Natural killer cell (primary cell): ENCODE data around the gene TMSB4X. TPM values are rescaled to one million over a fixed set of nuclear protein-coding genes. Genes with fewer than 3 reads are reported as not detected.

Experiments
- ATAC-seq, 3 donors: fragments of 150-1000 bp in 2 of 3; fragments of 200-7000 bp in 1 of 3; cut with Tn5 transposase; 1 replicate in 1 of 3; 2 replicates in 2 of 3; pipeline ENCODE4 v1.10.0; 2021; ENCODE audit warnings: mild to moderate bottlenecking in 2 of 3, moderate library complexity in 2 of 3
- DNase-seq, 2 donors: peaks; one replicate each; pipeline versions ENCODE4 v3.0.0 to v3.0.0-alpha.2; 2013 to 2021; ENCODE audit warnings: mixed read lengths in 1 of 2
- H3K27ac ChIP-seq: one replicate; pipeline ENCODE4 v1.5.1; 2013; ENCODE audit warnings: mild to moderate bottlenecking, low read length
- H3K27me3 ChIP-seq: one replicate; pipeline ENCODE4 v1.6.1; 2013; ENCODE audit warnings: low read length; ENCODE audit not compliant: control insufficient read depth, insufficient read depth
- H3K36me3 ChIP-seq: one replicate; pipeline ENCODE4 v1.6.1; 2013; ENCODE audit warnings: low read length; ENCODE audit not compliant: control insufficient read depth, insufficient read depth
- H3K4me1 ChIP-seq: one replicate; pipeline ENCODE4 v1.6.1; 2013; ENCODE audit warnings: low read length; ENCODE audit not compliant: control insufficient read depth, insufficient read depth
- H3K4me3 ChIP-seq: one replicate; pipeline ENCODE4 v1.5.1; 2013; ENCODE audit warnings: low read length
- H3K9me3 ChIP-seq: one replicate; pipeline ENCODE4 v1.6.1; 2013; ENCODE audit warnings: low read length; ENCODE audit not compliant: control insufficient read depth, insufficient read depth
- H3K27ac Mint-ChIP-seq, 2 donors: one replicate each; pipeline ENCODE4 v1.8.0; 2022; ENCODE audit warnings: mild to moderate bottlenecking in 2 of 2, mixed read lengths in 2 of 2, moderate library complexity in 1 of 2
- H3K27me3 Mint-ChIP-seq, 2 donors: one replicate each; pipeline ENCODE4 v1.8.0; 2022; ENCODE audit warnings: low read depth in 2 of 2, mixed read lengths in 2 of 2
- H3K36me3 Mint-ChIP-seq: one replicate; pipeline ENCODE4 v1.8.0; 2022; ENCODE audit warnings: mixed read lengths
- H3K4me1 Mint-ChIP-seq, 2 donors: one replicate each; pipeline ENCODE4 v1.8.0; 2022; ENCODE audit warnings: mixed read lengths in 2 of 2
- H3K4me3 Mint-ChIP-seq: one replicate; pipeline ENCODE4 v1.8.0; 2022; ENCODE audit warnings: mild to moderate bottlenecking, moderate library complexity, mixed read lengths
- H3K9me3 Mint-ChIP-seq, 2 donors: one replicate each; pipeline ENCODE4 v1.8.0; 2022; ENCODE audit warnings: mixed read lengths in 2 of 2
- WGBS: methylation state at CpG from one replicate; pipeline ENCODE4 v1.1.7; 2013; ENCODE audit warnings: missing lambda C conversion rate; ENCODE audit not compliant: insufficient coverage; 5-methylcytosine and 5-hydroxymethylcytosine counted together
- intact Hi-C: fragments of 100-400 bp; cut with micrococcal nuclease; formaldehyde crosslinking; loops from one replicate; pipeline ENCODE4 v1.14.2; 2022
- total RNA-seq, 4 donors: library from RNA; stranded (reverse); fragments of 120-200 nt in 1 of 4; gene quantifications; one replicate each; pipeline versions ENCODE4 v1.2.3 to v1.2.4, GENCODE V29; 2013 to 2022
- TF ChIP-seq, protein P1 (sequence below): fragments of 200-600 bp; IDR thresholded peaks from one replicate; pipeline ENCODE4 v1.8.0; 2022; ENCODE audit warnings: antibody characterized with exemption

The TMSB4X gene
- total RNA-seq, 3 donors from 2014 or later (not counting 1 experiment from before 2014, with no cell fraction given) = 5,049 to 6,005 (median 5,892) TPM

DNA sequence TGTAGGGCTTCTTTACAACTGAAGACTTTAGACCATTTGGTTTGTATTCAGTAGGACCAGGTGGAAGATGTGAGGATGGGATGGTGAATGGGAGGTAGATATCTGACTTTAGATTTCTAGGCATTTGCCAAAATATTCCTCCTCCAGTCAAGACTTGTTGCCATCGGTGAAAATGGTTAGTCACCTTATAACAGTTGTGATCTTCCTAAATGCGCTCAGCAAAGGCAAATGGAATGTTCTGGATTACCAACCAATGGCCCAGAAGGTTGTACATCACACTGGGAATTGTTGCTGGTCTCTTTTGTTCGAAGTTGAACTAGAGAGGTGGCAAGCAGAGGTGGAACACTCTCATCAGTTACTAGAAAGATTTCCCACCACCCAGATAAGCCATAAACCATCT is 33.9 kb downstream of the TMSB4X start:
- 96% methylated on average over 2 of the region's 3 CpGs for WGBS
- intact Hi-C loops = no loop called here
- TF ChIP-seq, protein P1, sequence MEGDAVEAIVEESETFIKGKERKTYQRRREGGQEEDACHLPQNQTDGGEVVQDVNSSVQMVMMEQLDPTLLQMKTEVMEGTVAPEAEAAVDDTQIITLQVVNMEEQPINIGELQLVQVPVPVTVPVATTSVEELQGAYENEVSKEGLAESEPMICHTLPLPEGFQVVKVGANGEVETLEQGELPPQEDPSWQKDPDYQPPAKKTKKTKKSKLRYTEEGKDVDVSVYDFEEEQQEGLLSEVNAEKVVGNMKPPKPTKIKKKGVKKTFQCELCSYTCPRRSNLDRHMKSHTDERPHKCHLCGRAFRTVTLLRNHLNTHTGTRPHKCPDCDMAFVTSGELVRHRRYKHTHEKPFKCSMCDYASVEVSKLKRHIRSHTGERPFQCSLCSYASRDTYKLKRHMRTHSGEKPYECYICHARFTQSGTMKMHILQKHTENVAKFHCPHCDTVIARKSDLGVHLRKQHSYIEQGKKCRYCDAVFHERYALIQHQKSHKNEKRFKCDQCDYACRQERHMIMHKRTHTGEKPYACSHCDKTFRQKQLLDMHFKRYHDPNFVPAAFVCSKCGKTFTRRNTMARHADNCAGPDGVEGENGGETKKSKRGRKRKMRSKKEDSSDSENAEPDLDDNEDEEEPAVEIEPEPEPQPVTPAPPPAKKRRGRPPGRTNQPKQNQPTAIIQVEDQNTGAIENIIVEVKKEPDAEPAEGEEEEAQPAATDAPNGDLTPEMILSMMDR = no peak
- no peaks in the 10 kb centered on the region for H3K36me3 Mint-ChIP-seq
- Histone ChIP-seq H3K4me1 (peaks cover 19% of the 10 kb centered on the region), H3K9me3 (no peaks in the 10 kb centered on the region), H3K27ac (no peak overlapping the region), H3K36me3 (no peaks in the 10 kb centered on the region), H3K4me3 (no peak overlapping the region), H3K27me3 (no peaks in the 10 kb centered on the region)
- peaks cover 0 to 41% of the 10 kb centered on the region in 2 donors for H3K27me3 Mint-ChIP-seq
- H3K27ac Mint-ChIP-seq = no peak overlapping the region
- H3K4me3 Mint-ChIP-seq = no peak overlapping the region
- peaks cover 13 to 16% of the 10 kb centered on the region in 2 donors for H3K4me1 Mint-ChIP-seq
- no peak for DNase-seq
- H3K9me3 Mint-ChIP-seq = no peaks in the 10 kb centered on the region
- ATAC-seq = no peak

DNA sequence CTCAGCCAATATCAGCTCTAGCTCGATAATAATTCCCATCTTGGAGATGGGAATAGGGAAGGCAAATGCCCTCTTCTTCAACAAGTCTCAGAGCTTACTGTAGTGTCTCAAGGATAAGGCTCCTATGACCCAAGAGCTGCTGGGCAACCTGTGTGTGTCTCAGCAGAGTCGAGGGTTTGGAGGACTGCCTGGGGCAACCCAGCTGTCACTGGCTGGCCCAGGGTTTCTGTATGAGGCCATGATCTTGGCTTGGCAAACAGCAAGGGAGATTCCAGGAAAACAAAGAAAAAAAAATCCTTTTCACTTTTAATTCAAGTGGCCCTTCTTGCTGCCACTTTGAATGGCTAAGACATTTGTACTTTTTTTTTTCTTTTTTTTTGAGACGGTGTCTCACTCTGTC is 34.4 kb downstream of the TMSB4X start:
- Mint-ChIP-seq H3K27me3 (peaks cover 0 to 41% of the 10 kb centered on the region in 2 donors), H3K36me3 (no peaks in the 10 kb centered on the region), H3K4me3 (no peak overlapping the region), H3K4me1 (peaks cover 13 to 16% of the 10 kb centered on the region in 2 donors), H3K9me3 (no peaks in the 10 kb centered on the region), H3K27ac (no peak overlapping the region)
- Histone ChIP-seq H3K27me3 (no peaks in the 10 kb centered on the region), H3K36me3 (no peaks in the 10 kb centered on the region), H3K9me3 (no peaks in the 10 kb centered on the region), H3K4me1 (peaks cover 19% of the 10 kb centered on the region), H3K4me3 (no peak overlapping the region), H3K27ac (no peak overlapping the region)
- intact Hi-C loops = no loop called here
- DNase-seq (no peak), ATAC-seq (no peak)
- 74% methylated on average over 2 of the region's 3 CpGs for WGBS
- TF ChIP-seq, protein P1 = no peak

DNA sequence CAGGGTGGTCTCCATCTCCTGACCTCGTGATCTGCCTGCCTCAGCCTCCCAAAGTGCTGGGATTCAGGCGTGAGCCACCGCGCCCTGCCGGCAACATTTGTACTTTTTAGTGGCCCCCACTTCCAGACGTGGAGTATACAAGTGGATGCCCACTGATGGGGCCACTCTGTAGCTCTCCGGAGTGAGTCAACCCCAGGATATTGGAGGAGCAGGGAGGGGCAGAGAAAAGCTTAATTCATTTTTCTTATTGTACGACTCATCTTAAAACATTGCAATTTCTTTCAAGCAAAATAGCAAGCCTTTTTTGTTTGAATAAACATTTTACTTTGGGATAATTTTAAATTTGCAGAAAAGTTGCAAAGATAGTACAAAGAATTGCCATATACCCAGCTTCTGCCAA is 34.9 kb downstream of the TMSB4X start:
- H3K27me3 ChIP-seq = no peaks in the 10 kb centered on the region
- no peak overlapping the region for H3K4me3 Mint-ChIP-seq
- TF ChIP-seq, protein P1 = no peak
- no peak overlapping the region for H3K27ac ChIP-seq
- ATAC-seq (no peak), DNase-seq (no peak)
- H3K27me3 Mint-ChIP-seq = peaks cover 0 to 37% of the 10 kb centered on the region in 2 donors
- intact Hi-C loops = no loop called here
- no peaks in the 10 kb centered on the region for H3K9me3 Mint-ChIP-seq
- WGBS = 95% methylated on average over 7 of the region's 8 CpGs
- no peak overlapping the region for H3K27ac Mint-ChIP-seq
- no peaks in the 10 kb centered on the region for H3K9me3 ChIP-seq
- H3K4me1 ChIP-seq = peaks cover 19% of the 10 kb centered on the region
- H3K36me3 ChIP-seq = no peaks in the 10 kb centered on the region
- H3K4me1 Mint-ChIP-seq = peaks cover 12 to 13% of the 10 kb centered on the region in 2 donors
- H3K36me3 Mint-ChIP-seq = no peaks in the 10 kb centered on the region
- no peak overlapping the region for H3K4me3 ChIP-seq

DNA sequence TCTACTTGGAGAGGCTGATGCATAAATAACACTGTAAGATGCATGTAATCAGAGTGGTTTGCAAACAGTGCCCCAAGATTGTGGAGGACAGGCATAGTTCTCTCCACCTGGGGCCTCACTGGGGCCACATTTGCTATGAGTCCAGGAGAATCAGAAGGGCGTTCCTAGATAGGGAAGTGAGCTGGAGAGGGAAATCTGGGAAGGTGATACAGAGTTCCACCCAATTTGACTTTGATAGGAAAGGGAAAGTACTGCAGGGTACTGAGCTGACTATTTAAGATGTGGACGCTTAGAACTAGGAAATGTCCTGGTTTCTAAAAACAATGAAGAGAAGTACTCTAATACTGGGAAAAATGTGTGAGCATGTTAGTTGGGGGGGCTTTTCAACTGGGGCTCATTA is 35.6 kb downstream of the TMSB4X start:
- Histone ChIP-seq H3K4me1 (peaks cover 17% of the 10 kb centered on the region), H3K36me3 (no peaks in the 10 kb centered on the region), H3K27ac (no peak overlapping the region), H3K4me3 (no peak overlapping the region), H3K9me3 (no peaks in the 10 kb centered on the region), H3K27me3 (no peaks in the 10 kb centered on the region)
- no peak for DNase-seq
- intact Hi-C loops = no loop called here
- Mint-ChIP-seq H3K27me3 (peaks cover 0 to 33% of the 10 kb centered on the region in 2 donors), H3K4me1 (peaks cover 12% of the 10 kb centered on the region in 2 donors), H3K27ac (no peak overlapping the region), H3K9me3 (no peaks in the 10 kb centered on the region), H3K36me3 (no peaks in the 10 kb centered on the region), H3K4me3 (no peak overlapping the region)
- TF ChIP-seq, protein P1 = no peak
- ATAC-seq = no peak
- 100% methylated on average over 2 of the region's 2 CpGs for WGBS
